HG03565 (cell line): ENCODE data around the gene SMS.

Experiments
- ATAC-seq: cut with Tn5 transposase; IDR thresholded peaks from one replicate; pipeline ENCODE4 v1.9.1; 2021; ENCODE audit warnings: mild to moderate bottlenecking, moderate library complexity; ENCODE audit not compliant: unreplicated experiment

Gene SMS

GRCh38 chrX:22037225-22037624, 96.7 kb downstream of the SMS start:
- ATAC-seq: no peak

GRCh38 chrX:22037911-22038537, 97.5 kb downstream of the SMS start:
- no peak for ATAC-seq

- ATAC-seq: no peak
These were observed 99.0 kb downstream of the SMS start for GRCh38 chrX:22039541-22039940.

GRCh38 chrX:22040184-22040583, 99.7 kb downstream of the SMS start:
- ATAC-seq: no peak

GRCh38 chrX:22041907-22042530, 101.5 kb downstream of the SMS start:
- no peak for ATAC-seq

GRCh38 chrX:22043872-22044271, 103.4 kb downstream of the SMS start:
- ATAC-seq: no peak
